Duodenal mucosa (tissue), 2 donors: ENCODE measurements around the gene PLPPR2.

ENCODE experiments used
- H3K27ac ChIP-seq: one replicate; pipeline ENCODE4 v1.7.0; 2013; ENCODE audit warnings: low read depth, low read length
- H3K27me3 ChIP-seq, 2 donors: one replicate each; pipeline ENCODE4 v1.7.0; 2013; ENCODE audit warnings: low read length in 2 of 2, control low read depth in 1 of 2; ENCODE audit not compliant: insufficient read depth in 2 of 2, control insufficient read depth in 1 of 2
- H3K36me3 ChIP-seq, 2 donors: one replicate each; pipeline ENCODE4 v1.7.0; 2013; ENCODE audit warnings: low read length in 2 of 2, control low read depth in 1 of 2; ENCODE audit not compliant: insufficient read depth in 2 of 2, control insufficient read depth in 1 of 2
- H3K4me1 ChIP-seq, 2 donors: one replicate each; pipeline ENCODE4 v1.7.0; 2013; ENCODE audit warnings: low read length in 2 of 2, control low read depth in 1 of 2; ENCODE audit not compliant: insufficient read depth in 2 of 2, control insufficient read depth in 1 of 2
- H3K4me3 ChIP-seq, 2 donors: one replicate each; pipeline ENCODE4 v1.7.0; 2013; ENCODE audit warnings: low read length in 2 of 2, low read depth in 1 of 2
- H3K9ac ChIP-seq, 2 donors: one replicate each; pipeline ENCODE4 v1.7.0; 2013; ENCODE audit warnings: low read length in 2 of 2, low read depth in 1 of 2
- H3K9me3 ChIP-seq, 2 donors: one replicate each; pipeline ENCODE4 v1.7.0; 2013; ENCODE audit warnings: low read length in 2 of 2, control low read depth in 1 of 2; ENCODE audit not compliant: control insufficient read depth in 1 of 2

The PLPPR2 gene

GRCh38 chr19:11379857-11380350 is 24.7 kb downstream of the PLPPR2 start:
- Histone ChIP-seq H3K9ac (peak overlapping the region; percentile 61 to 87), H3K4me1 (peaks cover 20 to 47% of the 10 kb centered on the region in 2 donors), H3K27ac (no peak overlapping the region), H3K36me3 (no peaks in the 10 kb centered on the region), H3K4me3 (peak overlapping the region in 1 of 2 donors; percentile 74), H3K9me3 (no peaks in the 10 kb centered on the region), H3K27me3 (no peaks in the 10 kb centered on the region)

DNA sequence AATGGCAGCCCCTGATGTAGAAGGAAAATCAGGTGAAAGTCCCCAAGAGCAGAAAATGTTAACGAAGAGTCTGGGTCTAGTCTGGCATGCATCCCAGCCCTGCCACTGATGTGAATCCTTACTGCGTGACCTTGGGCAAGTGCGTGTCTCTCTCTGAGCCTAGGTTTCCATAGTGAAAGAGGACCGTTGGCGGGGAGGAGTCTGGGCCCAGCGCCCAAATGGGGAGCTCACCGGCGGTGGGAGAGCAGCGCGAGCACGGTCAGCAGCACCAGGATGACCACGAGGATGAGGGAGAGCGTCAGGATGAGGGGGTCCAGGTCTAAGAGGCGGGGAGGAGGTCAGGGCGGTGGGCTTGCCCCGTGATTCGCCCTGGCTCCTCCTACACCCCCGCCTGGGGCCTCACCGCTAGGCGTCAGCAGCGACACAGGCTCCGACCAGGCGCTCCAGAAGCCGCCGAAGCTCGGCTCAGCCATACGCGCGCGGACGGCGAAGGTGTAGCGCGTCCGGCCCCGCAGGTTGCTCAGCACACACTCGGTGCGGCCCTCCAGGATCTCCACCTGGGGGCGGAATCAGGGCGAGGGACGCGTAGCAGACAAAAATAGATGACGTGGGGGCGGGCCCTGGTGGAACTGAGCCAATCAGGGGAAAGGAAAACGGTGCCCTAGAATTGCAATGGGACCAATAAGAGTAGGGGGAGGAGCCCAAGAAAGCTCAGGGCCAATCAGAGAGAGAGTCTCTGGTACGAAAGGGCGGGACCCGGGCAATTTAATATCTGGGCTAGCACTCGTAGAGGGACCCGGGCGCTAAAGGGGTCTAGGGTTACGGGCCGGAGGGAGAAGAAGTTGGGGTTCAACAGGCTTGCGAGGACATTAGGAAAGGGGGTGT is 25.7 kb downstream of the PLPPR2 start:
- Histone ChIP-seq H3K9me3 (no peaks in the 10 kb centered on the region), H3K4me1 (peaks cover 15 to 40% of the 10 kb centered on the region in 2 donors), H3K9ac (peak overlapping the region; percentile 61 to 87), H3K27me3 (no peaks in the 10 kb centered on the region), H3K4me3 (peak overlapping the region; percentile 74 to 93), H3K36me3 (no peaks in the 10 kb centered on the region), H3K27ac (peak overlapping the region; percentile 76)

DNA sequence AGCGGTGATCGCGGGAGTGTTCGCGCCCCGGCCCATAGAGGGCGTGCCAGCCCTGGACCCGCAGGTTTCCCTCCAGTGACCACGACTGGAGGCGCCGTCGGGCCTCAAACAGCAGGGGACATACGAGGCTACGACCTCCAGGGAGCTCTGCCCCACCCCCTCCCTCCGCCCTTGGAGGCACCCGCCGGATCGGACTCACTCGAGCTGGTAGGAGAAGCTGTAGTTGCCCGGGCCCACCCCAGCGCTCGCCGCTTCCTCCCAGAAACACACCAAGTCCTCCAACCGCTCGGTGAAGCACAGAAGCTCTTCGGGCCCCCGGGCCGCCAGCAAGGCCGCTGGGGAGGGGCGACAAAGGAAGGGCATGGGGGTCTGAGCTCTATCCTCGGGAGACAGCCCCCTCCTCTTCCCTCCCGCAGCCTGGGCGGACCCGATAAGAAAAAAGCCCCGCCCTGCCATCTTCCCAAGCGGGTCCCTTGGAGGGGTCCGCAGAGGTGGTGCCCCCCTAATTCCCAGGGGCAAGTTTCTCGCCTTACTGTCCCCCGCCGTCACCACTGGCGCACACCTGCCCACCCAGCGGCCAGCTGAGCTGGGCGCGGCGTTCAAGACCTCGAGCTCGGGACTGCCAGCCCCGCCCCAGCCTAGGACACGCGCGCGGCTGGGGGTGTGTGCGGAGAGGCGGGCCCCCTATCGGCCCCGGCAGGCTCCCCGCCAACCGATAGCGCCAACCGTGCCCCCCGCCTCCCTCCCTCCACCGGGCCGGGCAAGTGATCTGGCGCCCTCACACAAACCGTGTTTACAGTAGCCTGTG is 27.9 kb downstream of the PLPPR2 start:
- Histone ChIP-seq H3K4me1 (peaks cover 14 to 34% of the 10 kb centered on the region in 2 donors), H3K27ac (no peak overlapping the region), H3K36me3 (no peaks in the 10 kb centered on the region), H3K9me3 (no peaks in the 10 kb centered on the region), H3K4me3 (peak overlapping the region; percentile 47 to 55), H3K27me3 (no peaks in the 10 kb centered on the region), H3K9ac (peak overlapping the region in 1 of 2 donors; percentile 18)

GRCh38 chr19:11383706-11384048 is 28.4 kb downstream of the PLPPR2 start:
- Histone ChIP-seq H3K9me3 (no peaks in the 10 kb centered on the region), H3K9ac (peak overlapping the region in 1 of 2 donors; percentile 18), H3K4me3 (peak overlapping the region; percentile 47 to 55), H3K27ac (no peak overlapping the region), H3K27me3 (no peaks in the 10 kb centered on the region), H3K4me1 (peaks cover 14 to 34% of the 10 kb centered on the region in 2 donors), H3K36me3 (no peaks in the 10 kb centered on the region)

DNA sequence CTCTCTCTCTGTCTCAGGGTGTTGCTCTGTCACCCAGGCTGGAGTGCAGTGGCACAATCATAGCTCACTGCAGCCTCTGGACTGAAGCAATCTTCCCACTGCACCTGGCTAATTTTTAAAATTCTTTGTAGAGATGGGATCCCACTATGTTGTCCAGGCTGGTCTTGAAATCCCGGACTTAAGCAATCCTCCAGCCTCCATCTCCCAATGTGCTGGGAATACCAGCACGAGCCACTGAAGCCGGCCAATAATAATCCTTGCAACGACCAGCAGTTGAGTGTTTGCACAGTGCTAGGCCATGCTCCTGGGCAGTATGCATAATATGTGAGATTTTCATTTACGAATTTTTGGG is 29.5 kb downstream of the PLPPR2 start:
- H3K27me3 ChIP-seq = no peaks in the 10 kb centered on the region
- H3K9ac ChIP-seq = no peak overlapping the region
- no peak overlapping the region for H3K4me3 ChIP-seq
- no peaks in the 10 kb centered on the region for H3K9me3 ChIP-seq
- H3K4me1 ChIP-seq = peaks cover 14 to 34% of the 10 kb centered on the region in 2 donors
- no peaks in the 10 kb centered on the region for H3K36me3 ChIP-seq
- H3K27ac ChIP-seq = no peak overlapping the region

GRCh38 chr19:11387162-11388034 is 32.2 kb downstream of the PLPPR2 start:
- Histone ChIP-seq H3K9ac (no peak overlapping the region), H3K27me3 (no peaks in the 10 kb centered on the region), H3K9me3 (no peaks in the 10 kb centered on the region), H3K4me3 (no peak overlapping the region), H3K27ac (no peak overlapping the region), H3K4me1 (peaks cover 3 to 17% of the 10 kb centered on the region in 2 donors), H3K36me3 (no peaks in the 10 kb centered on the region)

DNA sequence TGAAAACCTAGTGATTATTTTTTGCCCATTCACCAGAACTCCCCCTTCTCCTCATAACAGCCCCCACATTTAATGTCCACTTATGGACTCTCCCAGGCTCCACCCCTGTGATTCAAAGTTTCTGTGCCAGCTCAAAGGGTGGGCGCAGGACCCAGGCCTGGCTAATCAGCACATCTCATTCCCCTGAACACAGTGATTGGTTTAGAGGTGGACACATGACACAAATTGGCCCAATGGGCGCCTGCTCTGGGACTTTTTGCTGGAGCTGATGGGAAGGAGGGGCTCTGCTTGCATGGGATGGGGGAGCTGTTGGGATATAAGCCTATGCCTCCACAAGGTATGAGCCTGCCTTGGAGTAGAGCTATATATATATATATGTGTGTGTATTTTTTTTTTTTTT is 35.1 kb downstream of the PLPPR2 start:
- no peak overlapping the region for H3K27ac ChIP-seq
- no peak overlapping the region for H3K9ac ChIP-seq
- H3K4me3 ChIP-seq = no peak overlapping the region
- no peaks in the 10 kb centered on the region for H3K9me3 ChIP-seq
- no peaks in the 10 kb centered on the region for H3K4me1 ChIP-seq
- H3K36me3 ChIP-seq = no peaks in the 10 kb centered on the region
- no peaks in the 10 kb centered on the region for H3K27me3 ChIP-seq

GRCh38 chr19:11390933-11391680 is 35.9 kb downstream of the PLPPR2 start:
- H3K27ac ChIP-seq = no peak overlapping the region
- H3K4me1 ChIP-seq = no peaks in the 10 kb centered on the region
- no peaks in the 10 kb centered on the region for H3K9me3 ChIP-seq
- no peaks in the 10 kb centered on the region for H3K36me3 ChIP-seq
- no peak overlapping the region for H3K9ac ChIP-seq
- no peaks in the 10 kb centered on the region for H3K27me3 ChIP-seq
- no peak overlapping the region for H3K4me3 ChIP-seq

DNA sequence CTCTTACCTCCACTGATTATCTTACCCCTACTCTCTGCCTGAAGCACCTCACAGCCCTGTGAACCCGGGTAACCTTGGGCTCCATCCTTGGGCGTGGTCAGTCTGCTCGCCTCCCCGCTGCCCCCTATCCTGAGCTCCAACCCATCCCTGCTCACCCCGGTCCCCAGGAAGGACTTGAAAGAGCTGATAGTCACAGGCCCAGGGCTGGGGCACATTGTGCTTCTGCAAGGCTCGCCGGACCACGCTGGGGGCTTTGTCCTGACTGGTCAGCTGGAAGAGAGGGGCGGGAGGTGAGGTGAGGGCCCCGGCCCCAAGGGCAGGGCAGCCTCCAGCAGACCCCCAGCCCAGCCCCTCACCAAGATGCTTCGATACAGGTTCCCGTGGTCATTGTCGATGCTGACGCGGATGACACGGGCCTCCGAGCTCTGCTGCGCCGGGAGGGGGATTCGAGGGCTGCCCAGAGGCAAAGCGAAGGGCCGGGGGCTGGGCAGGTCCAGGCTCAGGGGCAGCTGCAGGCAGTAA is 41.9 kb downstream of the PLPPR2 start:
- H3K4me3 ChIP-seq = no peak overlapping the region
- no peaks in the 10 kb centered on the region for H3K27me3 ChIP-seq
- H3K9me3 ChIP-seq = no peaks in the 10 kb centered on the region
- H3K36me3 ChIP-seq = no peaks in the 10 kb centered on the region
- no peak overlapping the region for H3K27ac ChIP-seq
- H3K4me1 ChIP-seq = no peaks in the 10 kb centered on the region
- H3K9ac ChIP-seq = no peak overlapping the region
